Fibroblast of skin of right biceps (primary cell): Measurements from ENCODE around the gene KRTAP10-12.

ENCODE experiments used
- DNase-seq: peaks from one replicate; pipeline ENCODE4 v3.0.0-alpha.2; 2013

The KRTAP10-12 gene

GRCh38 chr21:44712203-44713028 is 15.4 kb downstream of the KRTAP10-12 start:
- DNase-seq: no peak

DNA sequence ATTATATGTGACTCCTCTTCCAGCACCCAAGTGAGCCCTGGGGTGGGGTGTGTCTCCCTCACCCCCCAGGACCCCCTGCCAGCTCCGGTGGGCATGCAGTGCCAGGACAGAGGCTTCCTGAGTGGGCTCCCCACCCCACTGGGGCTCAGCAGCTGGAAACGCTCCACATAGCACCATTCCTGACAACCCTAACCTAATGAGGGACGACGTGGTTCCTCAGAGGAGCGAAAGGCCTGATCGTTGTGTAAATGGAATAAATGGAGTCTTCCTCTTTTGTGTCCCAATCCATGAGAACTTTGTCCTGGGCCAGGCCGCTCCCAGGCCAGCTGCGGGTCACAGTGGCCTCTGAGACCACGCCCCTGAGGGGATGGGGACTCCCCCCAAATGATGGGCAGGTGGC is 16.2 kb downstream of the KRTAP10-12 start:
- no peak for DNase-seq

DNA sequence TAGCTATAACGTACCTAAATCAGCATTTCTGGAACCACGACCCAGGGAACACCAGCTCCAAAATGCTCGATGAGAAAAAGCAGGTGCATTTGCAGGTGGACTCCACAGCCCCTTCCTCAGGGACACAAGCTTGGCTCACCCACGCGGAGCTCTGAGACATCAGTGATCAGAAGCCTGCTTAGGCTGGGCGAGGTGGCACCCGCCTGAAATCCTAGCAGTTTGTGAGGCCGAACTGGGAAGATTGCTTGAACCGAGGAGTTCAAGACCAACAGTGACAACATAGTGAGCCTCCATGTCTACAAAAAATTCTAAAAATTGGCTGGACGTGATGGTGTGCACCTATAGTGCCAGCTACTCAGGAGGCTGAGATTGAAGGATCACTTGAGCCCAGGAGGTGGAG is 16.9 kb downstream of the KRTAP10-12 start:
- no peak for DNase-seq

- no peak for DNase-seq
These were observed 17.9 kb downstream of the KRTAP10-12 start for GRCh38 chr21:44714905-44715304.

DNA sequence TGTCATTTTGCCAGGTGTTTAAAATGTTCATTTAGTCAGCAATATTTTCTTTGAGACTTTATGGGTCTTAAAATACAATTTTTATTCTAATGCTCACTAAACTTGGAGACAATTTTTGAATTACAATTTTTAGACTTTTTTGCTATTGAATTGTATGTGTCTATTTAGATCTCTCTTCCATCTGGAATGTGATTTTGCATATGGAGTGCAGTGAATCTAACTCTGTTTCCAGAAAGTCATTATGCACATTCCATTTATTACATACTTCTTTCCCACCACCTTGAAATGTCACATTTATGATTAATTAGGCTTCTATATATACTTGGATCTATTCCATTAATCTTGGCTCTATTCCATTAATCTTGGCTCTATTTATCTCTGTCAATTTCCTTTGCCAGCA is 20.0 kb downstream of the KRTAP10-12 start:
- peak; percentile 34 for DNase-seq

- peak; percentile 9 for DNase-seq
These were observed 21.1 kb downstream of the KRTAP10-12 start for GRCh38 chr21:44718093-44718492.

GRCh38 chr21:44718571-44718970 is 21.6 kb downstream of the KRTAP10-12 start:
- DNase-seq: no peak

- DNase-seq: no peak
These were observed 23.2 kb downstream of the KRTAP10-12 start for GRCh38 chr21:44720170-44720569.

DNA sequence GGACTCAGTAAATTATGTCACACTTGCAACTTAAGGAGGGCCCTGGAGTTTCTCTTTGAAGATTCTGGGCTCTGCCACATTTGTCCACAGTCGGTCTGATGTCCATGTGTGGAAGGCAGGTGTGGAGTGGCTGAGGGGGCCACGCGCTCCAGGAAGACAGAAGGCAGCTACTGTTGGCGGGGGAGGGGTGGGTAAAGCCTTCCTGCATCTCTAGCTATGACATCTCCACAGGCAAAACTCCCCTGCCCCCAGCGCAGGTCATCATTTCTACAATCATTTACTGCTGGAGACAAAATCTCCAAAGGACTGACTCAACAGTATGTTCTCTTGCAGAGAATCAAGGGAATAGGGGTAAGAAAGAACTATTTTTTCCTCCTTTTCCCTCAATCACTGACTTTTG is 25.8 kb downstream of the KRTAP10-12 start:
- no peak for DNase-seq

GRCh38 chr21:44723177-44724131 is 26.5 kb downstream of the KRTAP10-12 start:
- DNase-seq: no peak

- no peak for DNase-seq
These were observed 27.2 kb downstream of the KRTAP10-12 start for GRCh38 chr21:44724196-44724595.

DNA sequence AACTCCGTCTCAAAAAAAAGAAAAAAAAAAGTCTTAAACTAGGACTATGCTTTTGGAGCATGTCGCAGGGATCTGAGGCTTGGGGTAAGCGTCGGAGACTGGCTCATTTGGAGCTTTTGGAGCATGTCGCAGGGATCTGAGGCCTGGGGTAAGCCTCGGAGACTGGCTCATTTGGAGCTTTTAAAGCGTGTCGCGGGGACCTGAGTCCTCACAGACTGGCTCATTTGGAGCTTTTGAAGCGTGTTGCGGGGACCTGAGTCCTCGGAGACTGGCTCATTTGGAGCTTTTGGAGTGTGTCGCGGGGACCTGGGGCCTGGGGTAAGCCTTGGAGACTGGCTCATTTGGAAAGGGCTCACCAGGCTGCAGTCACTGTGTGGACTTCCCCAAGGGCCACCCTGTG is 28.0 kb downstream of the KRTAP10-12 start:
- DNase-seq: no peak

GRCh38 chr21:44726826-44727225 is 29.9 kb downstream of the KRTAP10-12 start:
- DNase-seq: no peak

GRCh38 chr21:44727321-44727720 is 30.3 kb downstream of the KRTAP10-12 start:
- DNase-seq: no peak

DNA sequence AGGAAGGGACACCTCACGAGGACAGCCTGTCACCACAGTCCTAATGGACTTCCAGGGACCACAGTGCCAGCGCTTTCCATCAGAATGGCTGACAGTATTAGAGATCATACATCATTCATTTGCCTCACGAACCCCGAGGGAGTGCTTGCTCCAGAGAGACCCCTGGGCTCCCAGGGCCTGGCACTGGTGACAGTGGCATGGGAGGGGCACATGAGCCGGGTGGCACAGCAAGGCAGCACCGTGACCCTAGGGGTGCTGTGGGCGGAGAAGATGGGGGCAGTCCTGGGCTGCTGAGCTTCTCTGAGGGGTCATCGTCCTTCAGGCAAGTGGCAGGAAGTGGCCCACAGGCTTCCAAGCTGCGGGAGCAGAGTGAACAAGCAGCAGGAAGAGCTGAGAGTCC is 30.8 kb downstream of the KRTAP10-12 start:
- no peak for DNase-seq

DNA sequence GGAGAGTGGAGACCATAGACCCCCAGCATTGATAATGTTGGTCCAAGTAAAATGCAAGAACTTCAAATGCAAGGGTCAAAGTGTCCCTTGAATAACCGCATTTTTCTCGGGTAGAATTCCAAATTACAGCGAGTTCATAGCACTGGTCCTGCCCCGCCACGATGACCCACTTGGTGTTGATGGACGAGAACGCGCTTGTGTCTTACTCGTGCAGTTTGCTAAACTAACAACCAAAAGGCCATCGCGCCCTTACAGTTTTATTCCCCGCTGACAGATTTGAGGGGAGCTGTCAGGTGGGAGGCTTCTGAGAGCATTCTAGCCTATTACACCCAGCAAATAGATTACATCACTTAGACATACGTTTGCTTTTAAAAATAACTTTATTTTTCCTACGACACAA is 31.7 kb downstream of the KRTAP10-12 start:
- no peak for DNase-seq

- DNase-seq: no peak
These were observed 32.5 kb downstream of the KRTAP10-12 start for GRCh38 chr21:44729336-44730027.

DNA sequence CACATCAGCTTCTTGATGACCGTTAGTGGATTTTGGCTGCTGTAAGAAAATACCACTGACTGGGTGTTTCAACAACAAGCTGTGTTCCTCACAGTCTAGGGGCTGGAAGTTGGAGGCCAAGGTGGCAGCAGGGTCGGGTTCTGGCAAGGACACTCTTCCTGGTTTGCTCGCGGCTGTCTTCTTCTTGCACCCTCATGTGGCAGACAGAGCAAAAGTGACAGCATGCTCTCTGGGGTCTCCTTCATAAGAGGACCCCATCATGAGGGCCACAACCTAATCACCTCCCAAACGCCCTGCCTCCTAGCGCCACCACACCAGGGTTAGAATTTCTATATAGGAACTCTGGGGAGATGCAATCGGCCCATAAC is 33.0 kb downstream of the KRTAP10-12 start:
- no peak for DNase-seq

- DNase-seq: no peak
These were observed 34.1 kb downstream of the KRTAP10-12 start for GRCh38 chr21:44730951-44731579.

DNA sequence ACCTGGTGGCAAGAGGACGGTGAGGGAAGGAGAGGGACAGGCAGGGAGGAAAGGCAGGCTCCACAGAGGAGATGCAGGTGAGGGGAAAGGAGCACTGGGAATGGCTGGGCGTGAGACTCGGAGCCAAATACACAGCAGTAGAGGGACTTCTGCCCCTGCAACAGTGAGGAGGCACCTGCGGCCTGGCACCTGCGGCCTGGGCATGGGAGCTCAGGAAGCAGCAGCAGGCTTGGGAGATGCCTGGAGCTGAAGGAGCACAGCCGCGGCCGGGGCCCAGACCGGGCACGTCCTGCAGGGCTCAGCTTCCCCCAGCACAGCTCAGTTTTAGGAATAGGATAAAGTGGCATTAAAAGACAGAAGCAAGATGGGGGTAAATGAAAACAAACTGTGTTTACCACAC is 35.3 kb downstream of the KRTAP10-12 start:
- DNase-seq: no peak

GRCh38 chr21:44732956-44733355 is 36.0 kb downstream of the KRTAP10-12 start:
- no peak for DNase-seq

- DNase-seq: no peak
These were observed 37.2 kb downstream of the KRTAP10-12 start for GRCh38 chr21:44734026-44734745.
